Measurements from ENCODE around the gene ZNF12.
"Not testable (repeated sequence)": the region's sequence is repeated elsewhere in the genome, so short reads cannot be mapped to it uniquely, and the experiment has no call there.

- TF ChIP-seq, protein P1, sequence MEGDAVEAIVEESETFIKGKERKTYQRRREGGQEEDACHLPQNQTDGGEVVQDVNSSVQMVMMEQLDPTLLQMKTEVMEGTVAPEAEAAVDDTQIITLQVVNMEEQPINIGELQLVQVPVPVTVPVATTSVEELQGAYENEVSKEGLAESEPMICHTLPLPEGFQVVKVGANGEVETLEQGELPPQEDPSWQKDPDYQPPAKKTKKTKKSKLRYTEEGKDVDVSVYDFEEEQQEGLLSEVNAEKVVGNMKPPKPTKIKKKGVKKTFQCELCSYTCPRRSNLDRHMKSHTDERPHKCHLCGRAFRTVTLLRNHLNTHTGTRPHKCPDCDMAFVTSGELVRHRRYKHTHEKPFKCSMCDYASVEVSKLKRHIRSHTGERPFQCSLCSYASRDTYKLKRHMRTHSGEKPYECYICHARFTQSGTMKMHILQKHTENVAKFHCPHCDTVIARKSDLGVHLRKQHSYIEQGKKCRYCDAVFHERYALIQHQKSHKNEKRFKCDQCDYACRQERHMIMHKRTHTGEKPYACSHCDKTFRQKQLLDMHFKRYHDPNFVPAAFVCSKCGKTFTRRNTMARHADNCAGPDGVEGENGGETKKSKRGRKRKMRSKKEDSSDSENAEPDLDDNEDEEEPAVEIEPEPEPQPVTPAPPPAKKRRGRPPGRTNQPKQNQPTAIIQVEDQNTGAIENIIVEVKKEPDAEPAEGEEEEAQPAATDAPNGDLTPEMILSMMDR (IDR thresholded peaks at IDR 0.05), result not testable (repeated sequence)
- TF ChIP-seq POLR2A (IDR thresholded peaks at IDR 0.05), result not testable (repeated sequence)
Measured at GRCh38 chr7:6749335-6749734, 42.6 kb upstream of the ZNF12 start.
